HCT116 (cell line): ENCODE data around the gene TUBA3C. TPM values are rescaled to one million over a fixed set of nuclear protein-coding genes. Genes with fewer than 3 reads are reported as not detected.

ENCODE experiments used
- ATAC-seq: fragments of 200-7000 bp; cut with Tn5 transposase; 2 replicates; pipeline ENCODE4 v1.9.1; 2020; ENCODE audit warnings: mild to moderate bottlenecking, moderate library complexity
- BruUV-seq: library from RNA; stranded (reverse); fragments of 400-500 nt; replicated peaks from 2 replicates; lab custom pipeline; 2021; lab: Mats Ljungman, UMichigan
- CTCF ChIA-PET: fragments of 300-600 bp; sonication (Branson Sonifier 250); formaldehyde crosslinking; loops from one replicate; lab custom pipeline; 2021; ENCODE audit warnings: antibody characterized with exemption; lab: Charles Lee
- POLR2A ChIA-PET: fragments of 300-600, 350-600 bp; sonication (Branson Sonifier 250); formaldehyde crosslinking; loops from one replicate; lab custom pipeline; 2021; ENCODE audit warnings: antibody characterized with exemption; lab: Charles Lee
- RAD21 ChIA-PET, 2 experiments: fragments of 300-600 bp; sonication (Branson Sonifier 250); formaldehyde crosslinking; loops; one replicate each; lab custom pipeline; 2023; ENCODE audit warnings: low total read pairs in 2 of 2; ENCODE audit not compliant: uncharacterized antibody in 2 of 2, unreplicated experiment in 2 of 2, low non-redundant PET in 1 of 2; lab: Charles Lee
- DNase-seq: peaks from one replicate; pipeline ENCODE4 v3.0.0-alpha.2; 2010; ENCODE audit warnings: low read depth, low spot score
- H2AFZ ChIP-seq: fragments of 200-600 bp; shearing (Covaris generic), sonication (generic); 2 replicates; pipeline ENCODE4 v1.6.1; 2017; ENCODE audit warnings: low read depth, mixed run types, mixed read lengths, antibody characterized with exemption, low read length; ENCODE audit not compliant: poor library complexity, severe bottlenecking
- H3K27ac ChIP-seq: 2 replicates; pipeline ENCODE4 v1.5.1; 2012; ENCODE audit warnings: low read depth, low read length
- H3K27me3 ChIP-seq: fragments of 200-600 bp; sonication (generic); 2 replicates; pipeline ENCODE4 v1.6.1; 2016; ENCODE audit warnings: mixed run types, low read length, mixed read lengths; ENCODE audit not compliant: insufficient read depth
- H3K36me3 ChIP-seq, 2 experiments: fragments of 200-500 bp in 1 of 2; fragments of 200-600 bp in 1 of 2; sonication (Bioruptor generic) in 1 of 2; sonication (generic) in 1 of 2; 2 replicates each; pipeline versions ENCODE4 v1.5.1 to v1.6.1; 2014 to 2016; ENCODE audit warnings: low read length in 2 of 2, inconsistent platforms in 1 of 2, mixed read lengths in 1 of 2, mixed run types in 1 of 2; ENCODE audit not compliant: insufficient read depth in 2 of 2, control insufficient read depth in 1 of 2
- H3K4me1 ChIP-seq, 2 experiments: fragments of 200-600 bp in 1 of 2; sonication (generic) in 1 of 2; 2 replicates each; pipeline versions ENCODE4 v1.5.1 to v1.6.1; 2012 to 2017; ENCODE audit warnings: low read length in 2 of 2, inconsistent platforms in 1 of 2, mild to moderate bottlenecking in 1 of 2, mixed read lengths in 1 of 2, mixed run types in 1 of 2, moderate library complexity in 1 of 2; ENCODE audit not compliant: insufficient read depth in 2 of 2, control insufficient read depth in 1 of 2
- H3K4me2 ChIP-seq: fragments of 200-600 bp; sonication (generic); 2 replicates; pipeline ENCODE4 v1.6.1; 2017; ENCODE audit warnings: mixed run types, low read length, mixed read lengths
- H3K4me3 ChIP-seq, 2 experiments: fragments of 200-600 bp in 1 of 2; sonication (generic) in 1 of 2; replicated peaks in 1 of 2; 2 replicates each; pipeline ENCODE4 v1.5.1; 2011 to 2016; ENCODE audit warnings: low read length in 2 of 2, control low read depth in 1 of 2, low read depth in 1 of 2, mild to moderate bottlenecking in 1 of 2, mixed read lengths in 1 of 2, mixed run types in 1 of 2
- H3K79me2 ChIP-seq: fragments of 200-600 bp; sonication (generic); 2 replicates; pipeline ENCODE4 v1.6.1; 2017; ENCODE audit warnings: mild to moderate bottlenecking, mixed run types, low read length, moderate library complexity, mixed read lengths; ENCODE audit not compliant: insufficient read depth
- H3K9ac ChIP-seq: fragments of 200-600 bp; sonication (generic); 2 replicates; pipeline ENCODE4 v1.6.1; 2016; ENCODE audit warnings: low read length, mixed read lengths
- H3K9me2 ChIP-seq: fragments of 200-600 bp; sonication (generic), shearing (Covaris generic); 2 replicates; pipeline ENCODE4 v1.6.1; 2017; ENCODE audit warnings: mixed run types, mild to moderate bottlenecking, moderate library complexity; ENCODE audit not compliant: insufficient read depth
- H3K9me3 ChIP-seq, 2 experiments: fragments of 200-500 bp in 1 of 2; fragments of 200-600 bp in 1 of 2; sonication (Bioruptor generic) in 1 of 2; sonication (generic) in 1 of 2; 2 replicates each; pipeline ENCODE4 v1.6.1; 2014 to 2017; ENCODE audit warnings: low read length in 2 of 2, mixed read lengths in 2 of 2, inconsistent platforms in 1 of 2, low read depth in 1 of 2, mild to moderate bottlenecking in 1 of 2, mixed run types in 1 of 2, moderate library complexity in 1 of 2; ENCODE audit not compliant: control insufficient read depth in 1 of 2, insufficient read depth in 1 of 2
- H4K20me1 ChIP-seq: fragments of 200-600 bp; sonication (generic), shearing (Covaris generic); 2 replicates; pipeline ENCODE4 v1.6.1; 2017; ENCODE audit warnings: mixed run types, mild to moderate bottlenecking, moderate library complexity; ENCODE audit not compliant: insufficient read depth
- ATF3 ChIP-seq: IDR thresholded peaks from 2 replicates; pipeline ENCODE4 v1.6.1; 2012
- CBX3 ChIP-seq: IDR thresholded peaks from 2 replicates; pipeline ENCODE4 v1.6.1; 2012; ENCODE audit warnings: low read depth
- CTCF ChIP-seq, 3 experiments: fragments of 200-600 bp in 1 of 3; sonication (generic) in 1 of 3; IDR thresholded peaks in 2 of 3; conservative IDR thresholded peaks in 1 of 3; 2 replicates each; pipeline ENCODE4 v1.5.1; 2012 to 2017; ENCODE audit warnings: low read depth in 2 of 3, low read length in 2 of 3, antibody characterized with exemption in 1 of 3, borderline replicate concordance in 1 of 3, control low read depth in 1 of 3, mild to moderate bottlenecking in 1 of 3, mixed read lengths in 1 of 3, mixed run types in 1 of 3, moderate library complexity in 1 of 3; ENCODE audit not compliant: insufficient read depth in 1 of 3
- EGR1 ChIP-seq: IDR thresholded peaks from 2 replicates; pipeline ENCODE4 v1.6.1; 2012; ENCODE audit warnings: low read depth
- FOSL1 ChIP-seq: IDR thresholded peaks from 2 replicates; pipeline ENCODE4 v1.6.1; 2012; ENCODE audit warnings: low read depth
- MAX ChIP-seq: IDR thresholded peaks from 2 replicates; pipeline ENCODE4 v1.6.1; 2012
- POLR2A ChIP-seq: IDR thresholded peaks from 2 replicates; pipeline ENCODE4 v1.7.0; 2011; ENCODE audit warnings: borderline replicate concordance; ENCODE audit not compliant: insufficient read depth, insufficient read length; ENCODE audit errors: extremely low read depth
- POLR2AphosphoS5 ChIP-seq: IDR thresholded peaks from 2 replicates; pipeline ENCODE4 v1.6.1; 2011; ENCODE audit warnings: mild to moderate bottlenecking, low read depth, low read length, moderate library complexity
- REST ChIP-seq: IDR thresholded peaks from 2 replicates; pipeline ENCODE4 v1.6.1; 2012; ENCODE audit warnings: low read depth
- SP1 ChIP-seq: IDR thresholded peaks from 2 replicates; pipeline ENCODE4 v1.6.1; 2012; ENCODE audit warnings: low read depth
- SRF ChIP-seq: IDR thresholded peaks from 2 replicates; pipeline ENCODE4 v1.6.1; 2012; ENCODE audit warnings: low read depth
- TCF7L2 ChIP-seq: IDR thresholded peaks from 2 replicates; pipeline ENCODE4 v1.7.0; 2011; ENCODE audit warnings: borderline replicate concordance, inconsistent platforms; ENCODE audit not compliant: insufficient read depth, insufficient read length; ENCODE audit errors: extremely low read depth
- YY1 ChIP-seq: IDR thresholded peaks from 2 replicates; pipeline ENCODE4 v1.6.1; 2011; ENCODE audit warnings: low read length, low read depth, moderate library complexity, mild to moderate bottlenecking; ENCODE audit not compliant: insufficient replicate concordance; ENCODE audit errors: extremely low read depth
- ZBTB33 ChIP-seq: IDR thresholded peaks from 2 replicates; pipeline ENCODE4 v1.6.1; 2011; ENCODE audit warnings: mild to moderate bottlenecking, low read length, moderate library complexity; ENCODE audit not compliant: insufficient replicate concordance; ENCODE audit errors: extremely low read depth
- ZFX ChIP-seq: fragments of 450-650 bp; IDR thresholded peaks from 2 replicates; pipeline ENCODE4 v1.6.1; 2017
- intact Hi-C: fragments of 100-400 bp; cut with micrococcal nuclease; formaldehyde crosslinking; loops from 2 replicates; pipeline ENCODE4 v1.10.0; 2022
- total RNA-seq: library from RNA; stranded (reverse); gene quantifications from one replicate; pipeline ENCODE4 v1.2.1, GENCODE V29; 2021; ENCODE audit not compliant: unreplicated experiment

The TUBA3C gene
- total RNA-seq, 1 experiment from 2014 or later = not detected

- no peaks in the 10 kb centered on the region for H3K79me2 ChIP-seq
- DNase-seq (no peak), ATAC-seq (no peak)
- no peaks in the 10 kb centered on the region; a peak in 2 of 4 replicates for H3K9me3 ChIP-seq
- H3K27ac ChIP-seq = no peak overlapping the region
- ChIA-PET CTCF (no interaction called here), POLR2A (no interaction called here), RAD21 (no interaction called here)
- no peaks in the 10 kb centered on the region for H3K9me2 ChIP-seq
- H3K4me2 ChIP-seq = no peak overlapping the region
- H3K4me1 ChIP-seq = no peaks in the 10 kb centered on the region
- H3K27me3 ChIP-seq = no peaks in the 10 kb centered on the region
- H3K4me3 ChIP-seq = no peak overlapping the region
- intact Hi-C loops = no loop called here
- no peak overlapping the region for H2AFZ ChIP-seq
- no peaks in the 10 kb centered on the region for H3K36me3 ChIP-seq
- H3K9ac ChIP-seq = no peak overlapping the region
- no TSS peak for BruUV-seq
- no peaks in the 10 kb centered on the region for H4K20me1 ChIP-seq
- TF ChIP-seq POLR2AphosphoS5 = no peak
- TF ChIP-seq POLR2A = no peak
- TF ChIP-seq TCF7L2 = no peak
- no peak for TF ChIP-seq REST
- TF ChIP-seq MAX = no peak
- TF ChIP-seq ATF3 = no peak
- TF ChIP-seq CTCF (IDR thresholded peaks at IDR 0.05 in 2 of 3, conservative IDR thresholded peaks at IDR 0.05 in 1 of 3; ENCODE audit: borderline replicate concordance in 1 of 3, insufficient read depth in 1 of 3, low read depth in 2 of 3, low read length in 2 of 3) = no peak
- no peak for TF ChIP-seq YY1
- no peak for TF ChIP-seq SRF
- no peak for TF ChIP-seq SP1
- TF ChIP-seq CBX3 = no peak
- no peak for TF ChIP-seq ZFX
- no peak for TF ChIP-seq ZBTB33
- no peak for TF ChIP-seq FOSL1
- no peak for TF ChIP-seq EGR1
Measured at GRCh38 chr13:19179916-19180315, 1.7 kb downstream of the TUBA3C start.
